Measurements from ENCODE around the gene L3MBTL4. TPM values are rescaled to one million over a fixed set of nuclear protein-coding genes. Genes with fewer than 3 reads are reported as not detected.
"Not testable (repeated sequence)": the region's sequence is repeated elsewhere in the genome, so short reads cannot be mapped to it uniquely, and the experiment has no call there.

L3MBTL4 gene
- total and polyA plus RNA-seq, 7 experiments from 2014 or later: 0.05 to 7.6 (median 0.49) TPM

GRCh38 chr18:6408543-6408942 lies 6.2 kb downstream of the L3MBTL4 start:
- H3K9me3 ChIP-seq (ENCODE audit: control insufficient read depth in 2 of 3, low read length in 3 of 3); H3K9me3 Mint-ChIP-seq; H3K36me3 ChIP-seq (ENCODE audit: control insufficient read depth in 2 of 3, insufficient read depth in 3 of 3, low read length in 3 of 3); intact Hi-C loops (cut with micrococcal nuclease); ATAC-seq; H3K27ac Mint-ChIP-seq; DNase-seq; H3K27ac ChIP-seq (ENCODE audit: low read depth, low read length); CTCF ChIA-PET; H3K27me3 ChIP-seq (ENCODE audit: control insufficient read depth in 2 of 2, insufficient read depth in 2 of 2, low read length in 2 of 2); H3K4me3 Mint-ChIP-seq; H3K4me1 ChIP-seq (ENCODE audit: control insufficient read depth in 2 of 2, insufficient read depth in 2 of 2, low read length in 2 of 2); H3K4me3 ChIP-seq (ENCODE audit: low read length); POLR2A ChIA-PET; H3K36me3 Mint-ChIP-seq; H3K4me1 Mint-ChIP-seq: not testable (repeated sequence)
- peaks cover 11 to 32% (median 19%) of the 10 kb centered on the region in 5 donors for H3K27me3 Mint-ChIP-seq

DNA sequence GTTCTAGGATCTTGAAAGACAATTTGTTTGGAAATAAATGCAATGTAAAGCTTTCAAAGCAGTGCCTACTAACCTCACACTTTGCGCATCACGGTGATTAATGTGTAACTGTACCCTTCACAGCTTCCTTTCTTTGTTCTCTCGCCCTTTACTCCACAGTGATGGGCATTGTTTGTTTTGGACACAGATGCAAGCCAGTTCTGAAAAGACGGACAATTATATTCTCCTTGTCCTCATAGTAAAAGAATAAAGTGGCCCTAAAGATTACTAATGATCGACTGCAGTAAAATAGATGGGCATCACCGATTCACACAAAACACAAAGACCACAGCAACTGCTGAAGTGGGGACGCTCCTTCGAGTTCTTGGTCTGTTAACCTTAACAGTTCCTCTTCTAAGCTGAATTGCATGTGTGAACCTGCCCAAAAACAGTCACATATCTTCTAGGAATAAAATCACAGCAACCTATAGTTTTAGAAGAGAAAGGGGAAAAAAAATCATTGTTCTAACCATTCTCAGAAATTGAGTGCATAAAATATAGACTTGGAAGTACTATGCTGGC lies 7.7 kb downstream of the L3MBTL4 start:
- no peaks in the 10 kb centered on the region for H3K4me1 ChIP-seq (ENCODE audit: control insufficient read depth in 2 of 2, insufficient read depth in 2 of 2, low read length in 2 of 2)
- H3K27me3 ChIP-seq (ENCODE audit: control insufficient read depth in 2 of 2, insufficient read depth in 2 of 2, low read length in 2 of 2): no peaks in the 10 kb centered on the region
- H3K4me3 ChIP-seq (ENCODE audit: low read length): no peak overlapping the region
- Mint-ChIP-seq H3K4me1 (no peaks in the 10 kb centered on the region), H3K9me3 (peaks cover 0 to 2% (median 0%) of the 10 kb centered on the region in 11 donors), H3K27me3 (peaks cover 0 to 19% (median 7%) of the 10 kb centered on the region in 5 donors), H3K4me3 (no peak overlapping the region), H3K27ac (no peak overlapping the region), H3K36me3 (no peaks in the 10 kb centered on the region)
- intact Hi-C loops (cut with micrococcal nuclease): no loop called here
- ChIA-PET POLR2A (no interaction called here), CTCF (interaction anchor here (0.6 kb wide), 1 partner anchor 805 kb away, joined by 3 read pairs; no protein-coding TSS in a partner anchor)
- H3K9me3 ChIP-seq (ENCODE audit: control insufficient read depth in 2 of 3, low read length in 3 of 3): no peaks in the 10 kb centered on the region
- ATAC-seq (no peak), DNase-seq (no peak)
- no peaks in the 10 kb centered on the region for H3K36me3 ChIP-seq (ENCODE audit: control insufficient read depth in 2 of 3, insufficient read depth in 3 of 3, low read length in 3 of 3)
- H3K27ac ChIP-seq (ENCODE audit: low read depth, low read length): no peak overlapping the region

- no peak overlapping the region for H3K27ac Mint-ChIP-seq
- no peaks in the 10 kb centered on the region for H3K4me1 ChIP-seq (ENCODE audit: control insufficient read depth in 2 of 2, insufficient read depth in 2 of 2, low read length in 2 of 2)
- no peaks in the 10 kb centered on the region for H3K9me3 ChIP-seq (ENCODE audit: control insufficient read depth in 2 of 3, low read length in 3 of 3)
- no peaks in the 10 kb centered on the region for H3K27me3 ChIP-seq (ENCODE audit: control insufficient read depth in 2 of 2, insufficient read depth in 2 of 2, low read length in 2 of 2)
- no peaks in the 10 kb centered on the region for H3K36me3 ChIP-seq (ENCODE audit: control insufficient read depth in 2 of 3, insufficient read depth in 3 of 3, low read length in 3 of 3)
- no peaks in the 10 kb centered on the region for H3K36me3 Mint-ChIP-seq
- peak; percentile 84 for ATAC-seq
- H3K9me3 Mint-ChIP-seq: no peaks in the 10 kb centered on the region
- H3K4me1 Mint-ChIP-seq: no peaks in the 10 kb centered on the region
- peaks cover 0 to 12% (median 2%) of the 10 kb centered on the region in 5 donors for H3K27me3 Mint-ChIP-seq
- ChIA-PET POLR2A (no interaction called here), CTCF (interaction anchor here (0.6 kb wide), 1 partner anchor 805 kb away, joined by 3 read pairs; no protein-coding TSS in a partner anchor)
- H3K27ac ChIP-seq (ENCODE audit: low read depth, low read length): no peak overlapping the region
- intact Hi-C loops (cut with micrococcal nuclease): no loop called here
- no peak overlapping the region for H3K4me3 ChIP-seq (ENCODE audit: low read length)
- DNase-seq: no peak
- no peak overlapping the region for H3K4me3 Mint-ChIP-seq
Measured at GRCh38 chr18:6406075-6406909, 8.4 kb downstream of the L3MBTL4 start.

DNA sequence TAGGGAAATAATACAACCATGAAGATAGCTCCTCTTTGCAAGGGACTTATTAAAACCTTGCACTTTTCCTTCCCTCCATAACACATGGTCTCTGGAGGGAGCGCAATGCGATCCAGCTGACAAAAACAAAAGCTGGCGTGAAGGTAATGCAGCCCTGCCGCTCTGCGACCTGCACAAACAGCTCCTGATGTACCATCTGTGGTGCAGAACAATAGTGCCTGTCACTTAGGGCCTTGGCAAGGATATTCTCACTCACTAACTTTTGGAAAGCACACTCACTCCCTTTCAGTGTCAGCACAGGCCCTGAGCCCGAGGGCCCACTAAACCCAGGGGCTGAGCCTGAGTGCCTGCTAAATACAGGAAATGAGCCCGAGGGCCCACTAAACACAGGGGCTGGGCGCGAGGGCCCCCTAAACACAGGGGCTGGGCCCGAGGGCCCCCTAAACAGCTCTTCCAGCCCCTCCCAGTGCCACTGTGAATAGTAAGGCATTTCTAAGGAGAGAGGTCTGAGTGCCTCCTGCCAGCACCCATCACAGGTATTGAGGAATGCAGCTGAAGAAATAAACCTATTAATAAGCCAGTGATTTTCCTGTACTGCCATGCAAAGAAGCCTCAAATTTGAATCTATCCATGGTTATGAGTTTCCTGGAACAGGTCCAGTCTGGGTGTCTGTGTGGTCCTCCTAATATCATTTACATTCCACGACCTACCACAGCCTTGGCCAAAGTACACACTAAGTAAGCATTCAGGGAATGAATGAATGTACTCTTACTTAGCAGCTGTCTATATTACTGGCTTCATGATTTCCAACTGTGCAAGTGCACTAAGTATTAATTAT lies 9.3 kb downstream of the L3MBTL4 start:
- CTCF ChIA-PET: no interaction called here
- no peaks in the 10 kb centered on the region for H3K9me3 Mint-ChIP-seq
- POLR2A ChIA-PET: no interaction called here
- H3K27me3 Mint-ChIP-seq: peaks cover 0 to 8% (median 0%) of the 10 kb centered on the region in 5 donors
- H3K4me1 ChIP-seq (ENCODE audit: control insufficient read depth in 2 of 2, insufficient read depth in 2 of 2, low read length in 2 of 2): no peaks in the 10 kb centered on the region
- no peak overlapping the region for H3K4me3 Mint-ChIP-seq
- H3K4me1 Mint-ChIP-seq: no peaks in the 10 kb centered on the region
- intact Hi-C loops (cut with micrococcal nuclease): no loop called here
- no peak overlapping the region for H3K27ac ChIP-seq (ENCODE audit: low read depth, low read length)
- DNase-seq: no peak
- no peaks in the 10 kb centered on the region for H3K9me3 ChIP-seq (ENCODE audit: control insufficient read depth in 2 of 3, low read length in 3 of 3)
- H3K36me3 Mint-ChIP-seq: no peaks in the 10 kb centered on the region
- ATAC-seq: no peak
- H3K27ac Mint-ChIP-seq: no peak overlapping the region
- H3K27me3 ChIP-seq (ENCODE audit: control insufficient read depth in 2 of 2, insufficient read depth in 2 of 2, low read length in 2 of 2): no peaks in the 10 kb centered on the region
- H3K4me3 ChIP-seq (ENCODE audit: low read length): no peak overlapping the region
- H3K36me3 ChIP-seq (ENCODE audit: control insufficient read depth in 2 of 3, insufficient read depth in 3 of 3, low read length in 3 of 3): no peaks in the 10 kb centered on the region

GRCh38 chr18:6404834-6405233 lies 9.9 kb downstream of the L3MBTL4 start:
- H3K4me1 Mint-ChIP-seq: no peaks in the 10 kb centered on the region

DNA sequence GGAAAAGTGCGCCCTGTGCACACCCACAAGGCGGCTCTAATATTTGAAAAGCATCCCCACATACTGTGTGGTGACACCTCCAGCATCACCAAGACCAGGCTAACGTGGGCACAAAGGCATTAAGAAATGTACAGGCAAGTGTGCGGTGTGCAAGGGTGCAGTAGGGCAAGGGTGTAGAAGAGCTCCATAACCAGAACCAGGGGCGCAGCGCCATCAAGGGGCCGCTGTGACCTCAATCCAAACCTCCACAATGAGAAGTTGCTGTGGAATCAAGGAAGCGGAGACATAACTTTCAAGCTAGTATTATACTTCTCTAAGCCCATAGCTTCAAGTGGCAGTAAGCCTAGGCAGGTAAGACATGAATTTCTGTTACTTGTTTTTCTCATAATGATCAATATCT lies 13.0 kb downstream of the L3MBTL4 start:
- CTCF ChIA-PET: no interaction called here
- no peaks in the 10 kb centered on the region for H3K36me3 Mint-ChIP-seq
- POLR2A ChIA-PET: no interaction called here
- H3K4me3 ChIP-seq (ENCODE audit: low read length): no peak overlapping the region
- no peak for ATAC-seq
- no peaks in the 10 kb centered on the region for H3K27me3 ChIP-seq (ENCODE audit: control insufficient read depth in 2 of 2, insufficient read depth in 2 of 2, low read length in 2 of 2)
- peaks cover 0 to 2% (median 0%) of the 10 kb centered on the region in 5 donors for H3K27me3 Mint-ChIP-seq
- no peaks in the 10 kb centered on the region for H3K4me1 ChIP-seq (ENCODE audit: control insufficient read depth in 2 of 2, insufficient read depth in 2 of 2, low read length in 2 of 2)
- H3K4me1 Mint-ChIP-seq: no peaks in the 10 kb centered on the region
- no peaks in the 10 kb centered on the region for H3K9me3 ChIP-seq (ENCODE audit: control insufficient read depth in 2 of 3, low read length in 3 of 3)
- intact Hi-C loops (cut with micrococcal nuclease): no loop called here
- H3K9me3 Mint-ChIP-seq: no peaks in the 10 kb centered on the region
- no peak overlapping the region for H3K4me3 Mint-ChIP-seq
- no peaks in the 10 kb centered on the region for H3K36me3 ChIP-seq (ENCODE audit: control insufficient read depth in 2 of 3, insufficient read depth in 3 of 3, low read length in 3 of 3)
- H3K27ac Mint-ChIP-seq: no peak overlapping the region
- DNase-seq: no peak
- no peak overlapping the region for H3K27ac ChIP-seq (ENCODE audit: low read depth, low read length)

More at GRCh38 chr18:6404834-6405233, 9.9 kb downstream of the L3MBTL4 start:
- CTCF ChIA-PET: no interaction called here
- Mint-ChIP-seq H3K27ac (no peak overlapping the region), H3K36me3 (no peaks in the 10 kb centered on the region), H3K9me3 (no peaks in the 10 kb centered on the region), H3K4me3 (no peak overlapping the region), H3K27me3 (peaks cover 0 to 2% (median 0%) of the 10 kb centered on the region in 5 donors)
- Histone ChIP-seq H3K9me3 (ENCODE audit: control insufficient read depth in 2 of 3, low read length in 3 of 3) (no peaks in the 10 kb centered on the region), H3K27me3 (ENCODE audit: control insufficient read depth in 2 of 2, insufficient read depth in 2 of 2, low read length in 2 of 2) (no peaks in the 10 kb centered on the region), H3K27ac (ENCODE audit: low read depth, low read length) (no peak overlapping the region), H3K36me3 (ENCODE audit: control insufficient read depth in 2 of 3, insufficient read depth in 3 of 3, low read length in 3 of 3) (no peaks in the 10 kb centered on the region), H3K4me3 (ENCODE audit: low read length) (no peak overlapping the region), H3K4me1 (ENCODE audit: control insufficient read depth in 2 of 2, insufficient read depth in 2 of 2, low read length in 2 of 2) (no peaks in the 10 kb centered on the region)
- POLR2A ChIA-PET: no interaction called here
- intact Hi-C loops (cut with micrococcal nuclease): no loop called here
- ATAC-seq (no peak), DNase-seq (no peak)

Data from naive thymus-derived CD4-positive, alpha-beta T cell (primary cell).